ENCODE data around the gene RNF44. TPM values are rescaled to one million over a fixed set of nuclear protein-coding genes. Genes with fewer than 3 reads are reported as not detected.
A peak's percentile ranks its signal among the peaks of the same experiment; 100 is the strongest.

RNF44 gene
- total RNA-seq, result 9.6 and 10.6 TPM in 2 replicates
- polyA plus RNA-seq (2012), result 20.2 TPM

DNA sequence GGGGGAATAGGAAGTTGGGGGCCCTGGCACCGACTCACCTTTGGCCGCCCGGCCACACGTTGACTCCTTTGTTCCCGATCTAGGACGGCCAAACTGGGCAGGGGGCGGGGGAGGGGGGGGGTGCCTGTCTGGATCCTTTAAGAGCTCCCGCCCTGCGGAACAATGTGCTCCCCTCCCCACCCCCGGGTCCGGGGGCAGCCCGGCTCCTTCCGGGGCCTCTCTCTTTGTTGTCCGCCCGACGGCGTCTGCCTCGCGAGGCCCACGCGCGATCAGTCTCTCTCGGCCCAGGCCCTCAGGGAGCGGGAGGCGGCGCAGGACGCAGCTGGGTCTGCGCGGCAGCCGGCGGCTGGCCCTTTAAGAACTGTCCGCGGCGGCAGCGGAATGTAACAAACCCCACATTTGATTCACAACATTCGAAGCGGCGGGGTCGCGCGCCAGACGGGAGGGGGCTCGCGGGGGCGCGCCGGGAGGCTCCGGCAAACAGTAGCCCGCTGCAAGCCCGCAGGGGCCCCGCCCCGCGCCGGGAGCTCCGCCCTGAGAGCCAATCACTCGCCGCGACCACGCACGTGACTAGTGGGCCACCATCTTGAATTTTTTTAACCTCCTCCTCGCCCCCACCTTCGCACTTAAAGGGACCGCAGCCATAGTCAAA, at the start of gene RNF44:
TSS of gene RNF44 (minus strand) at position 501 of the 652 bp plus-strand sequence. CDS start 4,930 bp downstream, outside the sequence.
- peak; percentile 98 for DNase-seq (ENCODE audit: low read depth)

GRCh38 chr5:176583076-176583475, 45.9 kb upstream of the RNF44 start:
- no peak for DNase-seq (ENCODE audit: low read depth)

DNA sequence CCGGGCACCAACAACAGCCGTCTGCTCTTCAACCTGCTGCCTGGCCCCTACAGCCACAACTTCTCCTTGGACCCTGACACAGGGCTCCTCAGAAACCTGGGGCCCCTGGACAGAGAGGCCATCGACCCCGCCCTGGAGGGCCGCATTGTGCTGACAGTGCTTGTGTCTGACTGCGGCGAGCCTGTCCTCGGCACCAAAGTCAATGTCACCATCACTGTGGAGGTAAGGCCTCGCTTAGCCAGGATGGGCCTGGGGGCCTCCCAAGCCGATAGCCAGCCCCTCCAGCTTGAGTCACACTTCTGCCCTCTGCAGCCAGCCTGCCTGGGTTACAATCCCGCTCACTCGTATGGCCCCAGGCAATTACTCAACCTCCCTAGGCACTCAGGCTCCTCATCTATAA, 44.2 kb upstream of the RNF44 start:
- DNase-seq (ENCODE audit: low read depth), result no peak

DNA sequence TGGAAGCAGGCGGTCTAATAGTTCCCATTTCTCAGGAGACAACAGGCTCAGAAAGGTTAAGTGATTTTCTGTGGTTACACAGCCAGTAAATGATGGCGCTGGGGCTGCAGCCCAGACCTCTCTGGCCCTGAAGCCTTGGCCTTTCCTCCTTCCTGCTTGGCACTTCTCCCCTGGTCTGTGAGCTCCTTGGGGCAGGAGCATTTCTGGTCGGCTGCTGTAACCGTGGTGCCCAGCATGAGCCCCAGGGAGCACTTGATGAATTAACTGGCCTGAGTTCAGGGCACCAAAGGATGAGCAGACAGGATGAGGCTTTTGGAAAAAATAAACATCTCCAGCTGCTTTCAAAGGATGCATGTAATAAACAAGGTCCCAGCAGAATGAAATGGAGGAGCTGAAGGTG, 42.1 kb upstream of the RNF44 start:
- no peak for DNase-seq (ENCODE audit: low read depth)

GRCh38 chr5:176578391-176578808, 41.2 kb upstream of the RNF44 start:
- no peak for DNase-seq (ENCODE audit: low read depth)

GRCh38 chr5:176577312-176578176, 40.3 kb upstream of the RNF44 start:
- no peak for DNase-seq (ENCODE audit: low read depth)

GRCh38 chr5:176575488-176576422, 38.6 kb upstream of the RNF44 start:
- no peak for DNase-seq (ENCODE audit: low read depth)

- DNase-seq (ENCODE audit: low read depth), result no peak
Measured at GRCh38 chr5:176575066-176575465, 37.9 kb upstream of the RNF44 start.

GRCh38 chr5:176574297-176574591, 37.0 kb upstream of the RNF44 start:
- no peak for DNase-seq (ENCODE audit: low read depth)

- peak; percentile 63 for DNase-seq (ENCODE audit: low read depth)
Measured at GRCh38 chr5:176573564-176574296, 36.5 kb upstream of the RNF44 start.

DNA sequence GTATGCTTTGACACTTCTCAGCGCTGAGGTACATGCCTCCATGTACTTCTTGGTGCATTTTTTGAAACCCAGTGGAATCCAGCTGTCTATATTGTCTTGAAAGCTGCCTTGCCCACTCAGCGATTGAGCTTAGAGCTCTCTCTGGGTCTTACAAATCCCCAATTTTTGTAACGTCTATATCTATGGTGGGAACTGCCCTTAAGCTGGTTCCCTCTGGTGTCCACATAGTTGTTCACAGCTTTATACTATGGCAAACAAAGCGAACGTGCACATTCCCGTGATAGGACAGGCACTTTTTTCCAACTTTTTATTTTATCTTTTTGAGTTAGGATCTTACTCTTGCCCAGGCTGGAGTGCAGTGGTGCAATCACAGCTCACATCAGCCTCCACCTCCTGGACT, 32.8 kb upstream of the RNF44 start:
- no peak for DNase-seq (ENCODE audit: low read depth)

- no peak for DNase-seq (ENCODE audit: low read depth)
Measured at GRCh38 chr5:176568657-176569056, 31.5 kb upstream of the RNF44 start.

- DNase-seq (ENCODE audit: low read depth), result no peak
Measured at GRCh38 chr5:176565760-176566288, 28.6 kb upstream of the RNF44 start.

DNA sequence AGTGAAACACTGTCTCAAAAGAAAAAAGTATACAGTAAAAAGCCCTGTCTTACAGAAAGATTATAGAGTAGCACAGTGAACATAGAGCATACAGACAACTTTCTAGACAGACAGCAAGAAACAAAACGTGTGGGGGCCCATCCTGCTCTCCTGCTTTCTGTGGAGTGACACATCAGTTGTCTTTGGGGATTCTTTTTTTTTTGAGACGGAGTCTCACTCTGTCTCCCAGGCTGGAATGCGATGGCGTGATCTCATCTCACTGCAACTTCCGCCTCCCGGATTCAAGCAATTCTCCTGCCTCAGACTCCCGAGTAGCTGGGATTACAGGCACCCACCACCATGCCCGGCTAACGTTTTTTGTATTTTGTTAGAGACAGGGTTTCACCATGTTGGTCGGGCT, 26.8 kb upstream of the RNF44 start:
- no peak for DNase-seq (ENCODE audit: low read depth)

DNA sequence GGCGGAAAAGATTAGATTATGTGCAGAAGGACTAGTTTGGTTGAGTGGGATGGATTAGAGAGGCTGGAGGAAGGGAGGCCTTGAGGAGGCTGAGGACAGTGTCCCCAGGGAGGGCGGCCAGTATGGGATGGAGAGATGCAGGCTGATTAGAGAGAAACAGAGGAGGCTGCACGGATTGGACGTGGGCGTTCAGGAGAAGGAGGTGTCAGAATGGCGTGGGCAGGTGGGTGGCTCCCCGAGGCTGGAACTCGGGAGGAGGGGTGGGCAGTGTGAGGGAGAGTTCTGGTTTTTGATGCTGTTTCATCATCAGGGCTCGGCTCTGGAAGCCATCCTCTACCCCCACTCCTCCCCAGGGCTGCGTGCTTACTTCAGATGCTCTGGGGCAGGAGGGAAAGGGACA, 25.0 kb upstream of the RNF44 start:
- DNase-seq (ENCODE audit: low read depth), result no peak

DNA sequence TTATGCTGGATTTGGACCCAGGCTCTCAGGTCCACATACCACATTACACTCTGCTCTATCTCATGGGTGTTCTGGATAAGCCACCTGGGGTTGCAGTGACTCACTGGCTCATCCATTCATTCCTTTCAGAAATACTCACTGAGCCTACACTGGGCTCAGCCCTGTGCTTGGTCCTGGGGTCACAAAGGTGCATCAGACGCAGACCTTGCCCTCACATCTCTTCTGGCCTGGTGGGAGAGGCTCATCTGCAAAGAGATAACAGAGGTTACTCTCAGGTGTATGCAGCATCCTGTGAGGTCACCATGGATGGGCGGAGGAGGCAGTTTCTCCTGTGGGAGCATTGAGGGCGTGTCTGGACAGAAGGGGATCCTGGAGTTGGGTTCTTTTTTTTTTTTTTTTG, 24.1 kb upstream of the RNF44 start:
- no peak for DNase-seq (ENCODE audit: low read depth)

DNA sequence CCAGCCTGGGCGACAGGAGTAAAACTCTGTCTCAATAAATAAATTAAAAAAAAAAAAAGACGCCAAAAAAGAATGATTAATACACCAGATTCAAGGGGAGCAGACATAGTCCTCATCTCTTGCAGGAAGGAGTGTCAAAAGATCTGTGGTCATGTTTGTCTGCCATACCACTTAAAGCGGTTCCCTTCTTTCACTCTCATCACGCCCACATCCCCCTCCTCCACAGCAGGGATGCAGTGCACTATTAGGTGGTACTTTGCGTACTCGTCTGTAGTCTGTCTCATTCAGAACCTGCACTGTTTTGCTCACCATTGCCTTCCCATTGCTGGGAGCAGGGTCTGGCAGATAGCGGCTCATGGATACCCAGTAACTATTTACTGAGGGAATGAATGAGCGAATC, 23.2 kb upstream of the RNF44 start:
- DNase-seq (ENCODE audit: low read depth), result no peak

GRCh38 chr5:176559683-176560082, 22.5 kb upstream of the RNF44 start:
- no peak for DNase-seq (ENCODE audit: low read depth)

DNA sequence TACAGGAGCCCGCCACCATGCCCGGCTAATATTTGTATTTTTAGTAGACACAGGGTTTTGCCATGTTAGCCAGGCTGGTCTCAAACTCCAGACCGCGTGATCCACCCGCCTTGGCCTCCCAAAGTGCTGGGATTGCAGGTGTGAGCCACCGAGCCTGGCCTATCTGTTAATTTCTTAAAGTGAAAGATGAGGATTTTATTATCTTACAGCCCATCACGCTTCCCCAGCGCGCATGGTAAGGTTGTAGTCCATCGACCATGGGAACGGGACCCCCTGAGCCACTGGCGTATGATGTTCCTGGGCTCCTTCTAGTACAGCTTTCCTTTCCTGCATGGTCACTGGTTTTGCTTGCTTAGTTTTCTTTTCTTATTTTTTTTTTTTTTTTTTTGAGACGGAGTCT, 20.6 kb upstream of the RNF44 start:
- no peak for DNase-seq (ENCODE audit: low read depth)

GRCh38 chr5:176553260-176554085, 16.3 kb upstream of the RNF44 start:
- no peak for DNase-seq (ENCODE audit: low read depth)
